RCC 7860 (cell line): ENCODE data around the gene CALN1.
"Not testable (repeated sequence)": the region's sequence is repeated elsewhere in the genome, so short reads cannot be mapped to it uniquely, and the experiment has no call there.

ENCODE experiments used
- DNase-seq: peaks from one replicate; pipeline ENCODE4 v3.0.0-alpha.2; 2015; ENCODE audit warnings: low spot score
- FAIRE-seq: peaks from 2 replicates; lab custom pipeline; 2012; peaks lifted over from hg19 to GRCh38; lab: Jason Lieb, UNC

The CALN1 gene

GRCh38 chr7:72209006-72209405, 203.1 kb downstream of the CALN1 start:
- not testable (repeated sequence) for FAIRE-seq, DNase-seq

GRCh38 chr7:72196176-72196575, 216.0 kb downstream of the CALN1 start:
- DNase-seq (no peak), FAIRE-seq (no peak)

DNA sequence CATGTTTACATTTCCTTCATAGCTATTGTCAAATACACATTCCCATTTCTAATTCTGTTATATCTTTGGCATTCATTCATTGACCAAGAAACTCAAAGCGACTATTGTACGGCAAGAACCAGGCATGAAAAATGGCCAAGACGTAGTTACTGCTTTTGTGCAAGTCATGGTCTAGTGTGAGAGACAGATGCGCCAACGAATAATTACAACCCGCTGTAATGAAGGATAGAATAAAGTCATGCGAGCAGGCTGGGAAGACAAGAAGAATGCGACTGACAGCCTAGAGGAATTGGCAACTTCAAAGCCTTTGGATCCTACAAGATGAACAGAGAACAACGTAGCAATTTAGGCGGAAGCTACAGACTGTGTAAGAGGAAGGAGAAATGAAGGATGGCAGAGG, 221.2 kb downstream of the CALN1 start:
- FAIRE-seq (no peak), DNase-seq (no peak)

DNA sequence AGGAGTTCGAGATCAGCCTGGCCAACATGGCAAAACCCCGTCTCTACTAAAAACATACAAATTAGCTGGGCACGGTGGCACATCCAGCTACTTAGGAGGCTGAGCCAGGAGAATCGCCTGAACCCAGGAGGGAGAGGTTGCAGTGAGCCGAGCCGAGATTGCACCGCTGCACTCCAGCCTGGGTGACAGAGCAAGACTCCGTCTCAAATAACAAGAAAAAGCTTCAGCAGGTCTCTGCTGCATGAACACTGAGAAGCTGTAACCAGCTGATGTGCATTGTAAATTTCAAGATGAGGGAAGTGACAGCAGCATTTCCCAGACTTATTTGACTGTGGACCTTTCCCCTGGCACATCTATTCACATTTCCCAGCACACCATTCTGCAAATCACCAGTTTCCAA, 222.0 kb downstream of the CALN1 start:
- FAIRE-seq = no peak
- no peak for DNase-seq

GRCh38 chr7:72187179-72187578, 225.0 kb downstream of the CALN1 start:
- no peak for FAIRE-seq

GRCh38 chr7:72183835-72184234, 228.3 kb downstream of the CALN1 start:
- no peak for DNase-seq

More at GRCh38 chr7:72187179-72187578, 225.0 kb downstream of the CALN1 start:
- no peak for DNase-seq

GRCh38 chr7:72182036-72182435, 230.1 kb downstream of the CALN1 start:
- no peak for DNase-seq
- FAIRE-seq = no peak

More at GRCh38 chr7:72183835-72184234, 228.3 kb downstream of the CALN1 start:
- FAIRE-seq = no peak

DNA sequence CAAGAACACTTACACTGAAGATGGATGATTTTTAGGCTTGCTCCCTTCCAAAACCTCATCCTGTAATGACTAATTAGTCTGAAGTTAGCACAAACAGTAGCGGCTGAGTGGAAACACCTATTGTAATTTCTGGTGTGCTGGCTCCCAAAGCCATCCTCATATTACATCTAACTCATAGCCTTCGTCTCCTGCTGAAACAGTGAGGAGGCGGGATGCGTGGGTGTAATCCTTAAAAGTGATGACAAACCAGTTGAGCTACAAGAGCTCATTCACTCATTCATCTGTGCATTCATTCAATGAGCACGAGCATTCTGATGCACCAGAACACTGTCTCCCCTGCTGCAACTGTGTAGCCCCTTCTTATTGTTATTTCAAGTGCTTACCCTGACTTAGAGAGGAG, 235.3 kb downstream of the CALN1 start:
- FAIRE-seq (no peak), DNase-seq (no peak)

- DNase-seq (no peak), FAIRE-seq (no peak)
Measured at GRCh38 chr7:72170475-72170874, 241.7 kb downstream of the CALN1 start.

DNA sequence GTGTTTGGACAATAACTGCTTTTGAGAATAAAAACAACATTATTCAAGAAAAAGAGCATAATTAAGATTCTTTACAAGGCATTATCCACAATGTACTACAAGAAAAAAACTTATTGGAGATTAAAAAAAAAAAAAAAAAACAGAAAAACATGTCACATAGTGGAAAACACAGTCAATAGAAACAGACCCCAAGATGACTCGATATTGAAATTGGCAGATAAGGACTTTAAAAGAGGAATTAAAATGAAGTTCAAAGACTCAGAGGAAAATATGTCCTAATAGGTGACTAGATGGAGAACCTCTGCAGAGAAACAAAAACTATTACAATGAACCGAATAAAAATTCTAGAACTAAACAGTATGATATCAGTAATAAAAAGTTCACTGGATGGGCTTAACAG, 248.9 kb downstream of the CALN1 start:
- DNase-seq = no peak
- no peak for FAIRE-seq

GRCh38 chr7:72161534-72161933, 250.6 kb downstream of the CALN1 start:
- FAIRE-seq (no peak), DNase-seq (no peak)

- FAIRE-seq (no peak), DNase-seq (no peak)
Measured at GRCh38 chr7:72159911-72160310, 252.2 kb downstream of the CALN1 start.

GRCh38 chr7:72156671-72157070, 255.5 kb downstream of the CALN1 start:
- FAIRE-seq (no peak), DNase-seq (no peak)

DNA sequence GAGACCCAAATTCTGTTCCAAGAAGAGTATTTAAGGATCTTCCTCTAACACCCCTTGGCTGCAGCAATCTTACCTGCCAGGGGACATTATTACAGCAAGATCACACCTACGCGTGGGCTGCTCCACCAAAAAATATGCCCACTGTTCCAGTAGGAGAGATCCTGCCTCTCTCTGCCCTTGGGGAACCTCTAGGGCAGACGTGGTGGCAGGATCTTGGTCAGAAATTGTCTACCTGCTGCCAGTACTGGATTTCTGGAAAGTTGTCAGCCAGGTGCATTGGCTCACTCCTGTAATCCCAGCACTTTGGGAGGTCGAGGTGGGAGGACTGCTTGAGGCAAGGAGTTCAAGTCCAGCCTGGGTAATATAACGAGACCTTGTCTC, 259.0 kb downstream of the CALN1 start:
- DNase-seq (no peak), FAIRE-seq (no peak)

- no peak for FAIRE-seq
- no peak for DNase-seq
Measured at GRCh38 chr7:72152161-72153131, 259.7 kb downstream of the CALN1 start.

DNA sequence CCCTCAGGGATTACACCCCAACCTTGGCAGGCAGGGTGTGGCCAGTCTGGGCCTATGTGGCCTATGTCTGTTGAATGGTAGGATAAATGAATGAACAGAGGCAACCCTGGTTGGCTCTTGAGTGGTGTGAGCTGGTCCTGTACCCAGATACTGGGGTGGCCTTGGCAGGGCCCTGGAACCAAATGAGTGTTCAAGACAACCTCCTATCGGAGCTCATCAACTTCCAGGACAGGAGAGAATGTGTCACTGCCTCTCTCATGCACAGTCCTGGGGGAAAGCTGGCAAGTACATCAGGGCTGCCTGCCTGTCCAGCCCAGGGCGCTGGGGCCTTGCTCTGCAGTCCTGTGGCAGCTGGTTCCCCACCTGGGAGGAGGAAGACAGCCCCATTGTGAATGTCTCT, 271.6 kb downstream of the CALN1 start:
- no peak for DNase-seq
- no peak for FAIRE-seq

DNA sequence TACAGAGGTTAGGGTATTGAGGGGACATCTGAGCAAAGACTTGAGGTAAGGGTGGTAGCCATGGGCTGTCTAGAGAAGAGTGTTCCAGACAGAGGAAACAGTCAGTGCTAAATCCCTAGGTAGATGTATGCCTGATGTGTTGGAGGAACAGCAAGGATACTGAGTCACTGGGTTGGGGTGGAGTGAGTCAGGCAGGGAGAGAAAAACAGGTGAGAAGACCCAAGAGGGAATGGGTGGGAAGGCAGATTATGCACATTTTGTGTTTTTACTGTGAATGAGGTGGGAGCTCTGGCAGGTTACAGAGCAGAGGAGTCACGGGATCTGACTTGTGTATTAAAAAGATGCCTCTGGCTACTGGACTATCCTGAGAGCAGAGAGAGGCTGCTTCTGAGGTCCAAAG, 285.0 kb downstream of the CALN1 start:
- DNase-seq (no peak), FAIRE-seq (no peak)

DNA sequence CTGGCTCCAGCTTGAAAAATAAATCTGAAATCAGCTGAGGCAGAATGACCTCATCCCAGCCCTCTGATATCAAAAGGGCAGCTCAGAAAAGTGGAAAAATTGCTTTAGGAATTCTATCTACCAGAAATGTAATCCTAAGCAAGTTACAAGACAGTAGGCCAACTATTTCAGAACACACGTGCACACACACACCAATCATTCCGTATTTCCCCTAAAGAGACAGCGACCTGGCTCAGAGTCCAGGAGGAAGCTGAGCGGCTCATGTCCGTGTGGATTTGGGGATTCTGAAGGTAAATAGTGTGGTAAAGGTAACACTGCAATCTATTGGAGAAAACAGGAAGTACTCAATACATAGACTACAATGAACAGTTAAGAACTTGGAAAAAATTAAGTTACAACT, 288.2 kb downstream of the CALN1 start:
- no peak for FAIRE-seq
- no peak for DNase-seq

- FAIRE-seq = no peak
Measured at GRCh38 chr7:72118366-72118765, 293.8 kb downstream of the CALN1 start.

DNA sequence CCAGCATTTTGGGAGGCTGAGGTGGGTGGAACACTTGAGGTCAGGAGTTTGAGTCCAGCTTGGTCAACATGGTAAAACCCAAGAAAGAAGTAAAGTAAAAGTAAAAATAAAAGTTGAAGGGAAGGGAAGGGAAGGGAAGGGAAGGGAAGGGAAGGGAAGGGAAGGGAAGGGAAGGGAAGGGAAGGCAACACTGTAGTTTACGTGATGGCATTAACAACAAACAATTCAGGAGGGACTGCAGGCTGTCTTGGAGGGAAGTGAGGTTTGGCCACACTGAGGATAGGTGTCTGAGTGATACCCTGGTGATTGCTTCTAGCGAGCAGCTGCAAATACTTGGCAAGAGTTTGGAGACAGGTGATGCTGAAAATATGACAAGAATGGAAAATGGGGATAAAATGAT, 298.0 kb downstream of the CALN1 start:
- FAIRE-seq = no peak
- no peak for DNase-seq

More at GRCh38 chr7:72118366-72118765, 293.8 kb downstream of the CALN1 start:
- DNase-seq = no peak

GRCh38 chr7:72112992-72113391, 299.1 kb downstream of the CALN1 start:
- FAIRE-seq (no peak), DNase-seq (no peak)

DNA sequence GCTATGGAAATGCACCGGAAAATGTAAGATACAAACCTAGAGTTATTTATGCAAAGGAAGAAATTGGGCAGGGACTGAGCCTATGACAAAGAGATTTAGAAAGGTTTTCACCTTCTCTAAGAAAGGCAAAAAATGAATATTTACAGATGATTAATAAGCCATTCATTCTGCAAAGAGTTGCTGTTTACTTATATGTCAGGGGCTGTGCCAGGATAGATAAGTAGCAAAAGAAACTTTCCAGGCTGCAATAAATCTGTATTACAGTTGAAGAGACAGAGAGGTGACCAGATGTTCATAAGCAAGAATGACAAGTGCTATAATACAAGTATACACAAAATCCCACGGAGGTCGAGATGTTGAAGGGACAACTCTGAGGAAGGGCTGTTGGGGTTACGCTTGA, 299.6 kb downstream of the CALN1 start:
- DNase-seq (no peak), FAIRE-seq (no peak)

DNA sequence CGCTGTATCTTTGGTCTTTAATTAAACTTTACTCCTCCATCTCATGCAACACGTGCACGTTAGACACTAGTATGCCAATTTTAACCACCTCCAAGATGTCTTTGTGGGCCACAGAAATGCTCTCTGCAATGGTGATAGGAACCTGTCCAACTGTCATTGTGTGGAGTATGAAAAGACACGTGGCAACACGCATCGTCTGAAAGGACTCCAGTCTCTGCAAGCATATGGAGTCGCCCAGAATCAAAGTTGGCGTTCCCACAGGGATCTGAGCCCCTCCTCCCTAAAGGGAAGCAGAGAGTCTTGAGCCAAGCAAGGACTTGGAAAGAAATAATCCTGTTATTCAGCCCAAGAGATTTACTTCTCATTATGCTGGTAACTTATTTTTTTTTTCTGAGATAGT, 301.1 kb downstream of the CALN1 start:
- no peak for FAIRE-seq
- no peak for DNase-seq
